ENCODE measurements around the gene NIPAL3. TPM values are rescaled to one million over a fixed set of nuclear protein-coding genes. Genes with fewer than 3 reads are reported as not detected.

The NIPAL3 gene
- total RNA-seq, 1 experiment from 2014 or later, result 7.7 TPM

Other genes starting within 250 kb of the NIPAL3 start
- gene IFNLR1, start 228.5 kb upstream of the NIPAL3 start, total RNA-seq (2021), result 8.9 and 9.6 TPM in 2 replicates
- 3.5 and 4.0 TPM in 2 replicates for gene GRHL3, start 96.4 kb upstream of the NIPAL3 start, total RNA-seq (2021)
- 8.3 and 9.5 TPM in 2 replicates for gene STPG1, start 2.0 kb upstream of the NIPAL3 start, total RNA-seq (2021)
- 13.0 TPM in 2 replicates for gene RCAN3, start 87.0 kb downstream of the NIPAL3 start, total RNA-seq (2021)
- 0.33 and 0.35 TPM in 2 replicates for gene NCMAP, start 140.3 kb downstream of the NIPAL3 start, total RNA-seq (2021)
- 282 and 290 TPM in 2 replicates for gene SRRM1, start 227.5 kb downstream of the NIPAL3 start, total RNA-seq (2021)

Measured in H9 (cell line).